ENCODE results near the gene PYDC2.

Gene PYDC2

DNA sequence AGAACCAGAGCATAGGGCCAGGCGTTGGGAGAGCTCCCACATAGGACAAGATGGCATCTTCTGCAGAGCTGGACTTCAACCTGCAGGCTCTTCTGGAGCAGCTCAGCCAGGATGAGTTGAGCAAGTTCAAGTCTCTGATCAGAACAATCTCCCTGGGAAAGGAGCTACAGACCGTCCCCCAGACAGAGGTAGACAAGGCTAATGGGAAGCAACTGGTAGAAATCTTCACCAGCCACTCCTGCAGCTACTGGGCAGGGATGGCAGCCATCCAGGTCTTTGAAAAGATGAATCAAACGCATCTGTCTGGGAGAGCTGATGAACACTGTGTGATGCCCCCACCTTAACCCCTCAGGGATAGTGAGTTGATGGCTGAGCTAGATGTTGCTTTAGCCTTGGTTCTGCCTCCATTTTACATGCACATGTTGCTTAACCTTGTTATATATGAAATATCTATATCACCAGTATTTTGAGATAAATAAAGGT, at the start of gene PYDC2:
TSS of gene PYDC2 (plus strand) at position 51 of the 483 bp plus-strand sequence. CDS start at position 51, 0 bp downstream.
- DNase-seq (ENCODE audit: low spot score): no peak

DNA sequence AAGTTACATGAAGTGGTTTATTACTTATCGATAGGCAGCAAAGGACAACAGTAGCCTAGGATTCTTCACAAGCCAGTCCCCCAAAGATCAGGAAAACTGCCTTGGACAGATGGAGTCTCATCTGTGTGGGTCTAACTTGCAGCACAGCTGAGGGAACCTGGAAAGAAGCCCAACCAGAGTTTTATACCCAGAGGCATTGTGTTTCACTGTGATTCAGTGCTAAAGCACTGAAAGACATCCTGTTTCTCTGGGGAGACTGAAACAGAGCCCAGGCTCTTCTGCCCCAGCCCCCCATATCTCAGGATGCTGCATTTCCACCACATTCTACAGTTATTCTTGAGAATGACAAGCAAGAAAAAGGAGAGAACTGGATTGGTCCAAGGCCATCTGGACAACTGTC, 48.2 kb upstream of the PYDC2 start:
- no peak for DNase-seq (ENCODE audit: low spot score)

DNA sequence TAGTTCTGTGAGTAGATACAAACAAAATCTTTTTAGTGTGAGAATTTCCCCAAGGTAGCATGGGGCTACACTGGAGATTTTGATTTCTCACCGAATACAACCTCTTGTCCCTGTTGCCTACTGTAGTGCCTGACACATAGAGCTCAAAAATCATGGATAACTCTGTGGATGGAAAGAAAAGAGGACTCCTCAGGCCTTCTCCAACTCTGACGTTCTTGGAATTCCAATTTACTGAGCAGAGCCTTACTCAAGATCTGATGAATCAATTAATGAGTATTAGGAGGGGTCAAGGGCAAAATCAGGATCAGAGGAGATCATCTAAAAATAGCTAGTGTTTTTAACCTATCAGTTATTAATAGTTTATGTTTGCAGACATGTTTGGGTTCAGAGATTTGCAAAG, 46.7 kb upstream of the PYDC2 start:
- no peak for DNase-seq (ENCODE audit: low spot score)

DNA sequence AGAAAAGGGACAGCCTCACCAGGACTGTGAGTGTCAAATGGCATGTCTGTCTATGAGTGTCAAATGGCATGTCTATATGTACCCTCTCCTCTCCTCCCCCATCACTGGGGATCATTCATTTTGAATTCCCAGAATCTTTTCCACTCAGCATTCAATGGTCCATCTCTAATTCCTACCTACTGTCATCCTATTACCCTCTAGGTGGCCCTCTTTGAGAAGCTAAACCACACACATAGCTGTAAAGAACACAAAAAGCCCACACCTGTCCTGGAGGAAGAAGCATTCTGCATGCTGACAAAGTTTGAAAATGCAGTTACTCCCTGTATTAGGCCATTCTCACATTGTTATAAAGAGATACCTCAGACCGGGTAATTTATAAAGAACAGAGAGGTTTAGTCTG, 46.2 kb upstream of the PYDC2 start:
- DNase-seq (ENCODE audit: low spot score): no peak

DNA sequence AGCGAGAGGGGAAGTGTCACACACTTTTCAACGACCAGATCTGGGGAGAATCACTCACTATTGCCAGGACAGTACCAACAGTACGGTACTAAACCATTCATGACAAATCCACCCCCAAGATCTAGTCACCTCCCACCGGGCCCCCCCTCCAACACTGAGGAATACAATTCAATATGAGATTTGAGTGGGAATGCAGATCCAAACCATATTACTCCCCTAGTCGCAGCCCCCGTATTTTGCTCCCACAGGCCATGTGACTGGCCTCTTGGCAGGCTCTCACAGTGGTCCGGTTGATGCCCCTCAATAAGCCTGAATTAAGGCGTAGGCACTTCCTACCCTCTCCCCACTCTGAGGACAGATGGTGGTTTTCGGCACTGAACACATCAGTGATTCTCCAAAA, 45.4 kb upstream of the PYDC2 start:
- DNase-seq (ENCODE audit: low spot score): no peak

DNA sequence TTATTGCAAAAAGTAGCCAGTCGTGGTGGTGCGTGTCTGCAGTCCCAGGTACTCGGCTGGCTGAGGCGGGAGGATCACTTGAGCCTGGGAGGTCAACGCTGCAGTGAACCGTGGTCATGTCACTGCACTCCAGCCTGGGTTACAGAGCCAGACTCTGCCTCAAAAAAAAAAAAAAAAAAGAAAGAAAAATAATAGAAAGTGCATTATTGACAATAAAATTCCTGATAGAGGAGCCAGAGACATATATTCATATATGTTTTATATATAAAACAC, 43.6 kb upstream of the PYDC2 start:
- DNase-seq (ENCODE audit: low spot score): no peak

DNA sequence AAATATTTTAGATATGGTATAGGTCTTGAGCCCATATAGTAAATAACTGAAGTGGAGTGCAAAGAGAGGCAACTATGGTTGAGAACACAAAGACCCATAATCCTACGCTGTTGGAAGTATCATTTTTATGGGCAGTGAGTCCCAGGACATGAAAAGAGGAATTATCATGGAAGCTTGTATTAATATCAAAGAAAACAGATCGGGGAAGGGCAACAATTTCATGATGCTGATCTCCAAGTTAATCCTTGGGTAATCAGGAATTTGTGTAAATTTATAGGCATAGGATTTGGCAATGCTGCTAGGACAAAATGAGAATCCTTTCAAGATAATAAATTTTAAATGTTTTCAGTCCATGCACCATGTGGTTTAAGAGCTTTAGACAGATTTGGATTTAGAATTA, 40.2 kb upstream of the PYDC2 start:
- no peak for DNase-seq (ENCODE audit: low spot score)

DNA sequence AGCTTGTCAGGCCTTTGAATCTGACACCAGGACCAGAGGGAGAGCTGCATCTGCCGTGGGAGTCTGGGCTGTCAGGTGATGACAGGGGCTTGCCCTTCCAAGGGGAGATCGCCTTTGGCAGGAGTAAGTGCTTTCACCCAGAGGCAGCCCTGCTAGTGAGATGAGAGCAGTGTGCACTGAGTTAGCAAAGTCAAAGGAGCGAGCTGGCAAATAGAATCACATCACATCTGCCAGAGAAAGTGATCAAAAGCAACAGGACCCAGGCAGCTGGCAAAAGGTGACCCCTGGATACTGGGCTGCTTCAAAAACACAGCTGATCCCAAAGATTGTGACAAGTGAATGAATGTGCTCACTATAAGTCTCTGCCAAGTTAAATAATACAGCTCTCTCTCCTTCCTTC, 36.1 kb upstream of the PYDC2 start:
- no peak for DNase-seq (ENCODE audit: low spot score)

DNA sequence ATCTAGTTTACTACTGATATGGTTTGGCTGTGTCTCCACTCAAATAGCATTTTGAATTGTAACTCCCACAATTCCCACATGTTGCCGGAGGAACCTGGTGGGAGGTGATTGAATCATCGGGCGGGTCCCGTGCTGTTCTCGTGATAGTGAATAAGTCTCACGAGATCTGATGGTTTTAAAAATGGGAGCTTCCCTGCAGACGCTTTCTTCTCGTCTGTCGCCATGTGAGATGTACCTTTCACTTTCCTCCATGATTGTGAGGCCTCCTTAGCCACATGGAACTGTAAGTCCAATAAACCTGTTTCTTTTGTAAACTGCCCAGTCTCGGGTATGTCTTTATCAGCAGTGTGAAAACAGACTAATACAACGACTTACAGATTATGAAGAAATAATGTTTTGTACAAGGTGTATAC, 35.6 kb upstream of the PYDC2 start:
- DNase-seq (ENCODE audit: low spot score): no peak

DNA sequence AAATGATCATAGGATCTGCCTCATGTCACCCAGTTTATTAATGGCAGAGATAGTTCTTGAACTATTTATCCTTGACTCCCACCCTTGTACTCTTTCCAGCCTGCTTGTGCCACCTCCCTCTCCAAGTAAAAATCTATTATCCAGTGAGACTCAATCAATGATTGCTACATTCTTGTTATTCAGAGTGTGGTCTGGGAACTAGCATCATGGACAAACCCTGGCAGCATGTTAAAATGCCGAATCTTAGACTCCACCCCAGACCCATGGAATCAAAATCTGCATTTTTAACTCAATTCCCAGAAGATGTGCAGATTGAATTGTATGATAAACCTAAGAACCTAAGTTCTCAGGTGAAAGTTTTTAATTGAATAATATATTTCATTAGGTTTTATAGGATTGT, 34.7 kb upstream of the PYDC2 start:
- no peak for DNase-seq (ENCODE audit: low spot score)

DNA sequence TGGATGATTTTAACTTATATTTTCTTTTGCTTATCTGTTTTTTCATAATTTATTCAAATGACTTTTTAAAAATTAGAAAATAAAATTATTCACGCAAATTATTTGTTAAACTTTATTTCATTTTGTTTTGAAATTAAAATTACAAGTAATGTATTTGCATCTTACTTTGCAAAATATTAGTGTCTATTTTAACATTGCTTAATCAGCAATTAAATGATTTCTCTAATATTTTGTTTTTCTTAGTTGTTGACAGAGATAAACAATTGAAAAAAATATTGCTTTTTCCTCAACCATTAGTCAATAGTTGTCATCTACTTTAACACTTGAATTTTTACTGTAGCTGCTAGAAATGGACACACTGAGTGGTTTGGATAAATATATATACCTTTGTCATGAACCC, 32.8 kb upstream of the PYDC2 start:
- no peak for DNase-seq (ENCODE audit: low spot score)

DNA sequence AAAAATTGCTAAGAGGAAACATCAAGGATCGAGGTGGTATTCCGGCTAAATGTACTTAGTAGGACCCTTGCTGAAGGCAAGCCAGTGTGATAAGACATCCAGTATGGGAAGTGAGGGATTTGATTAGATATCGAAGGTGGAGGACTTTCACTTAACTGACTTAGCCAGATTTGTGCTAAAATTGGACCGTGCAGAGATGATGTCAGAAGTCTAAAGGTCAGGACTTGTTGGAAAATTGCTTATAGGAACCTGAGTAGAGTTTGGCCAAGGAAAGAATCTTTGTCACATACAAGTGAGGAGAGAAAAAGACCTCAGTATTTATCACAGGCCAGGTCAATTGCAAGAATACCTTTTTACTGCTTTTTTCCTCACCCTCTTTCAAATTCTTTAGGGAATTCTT, 30.9 kb upstream of the PYDC2 start:
- no peak for DNase-seq (ENCODE audit: low spot score)

DNA sequence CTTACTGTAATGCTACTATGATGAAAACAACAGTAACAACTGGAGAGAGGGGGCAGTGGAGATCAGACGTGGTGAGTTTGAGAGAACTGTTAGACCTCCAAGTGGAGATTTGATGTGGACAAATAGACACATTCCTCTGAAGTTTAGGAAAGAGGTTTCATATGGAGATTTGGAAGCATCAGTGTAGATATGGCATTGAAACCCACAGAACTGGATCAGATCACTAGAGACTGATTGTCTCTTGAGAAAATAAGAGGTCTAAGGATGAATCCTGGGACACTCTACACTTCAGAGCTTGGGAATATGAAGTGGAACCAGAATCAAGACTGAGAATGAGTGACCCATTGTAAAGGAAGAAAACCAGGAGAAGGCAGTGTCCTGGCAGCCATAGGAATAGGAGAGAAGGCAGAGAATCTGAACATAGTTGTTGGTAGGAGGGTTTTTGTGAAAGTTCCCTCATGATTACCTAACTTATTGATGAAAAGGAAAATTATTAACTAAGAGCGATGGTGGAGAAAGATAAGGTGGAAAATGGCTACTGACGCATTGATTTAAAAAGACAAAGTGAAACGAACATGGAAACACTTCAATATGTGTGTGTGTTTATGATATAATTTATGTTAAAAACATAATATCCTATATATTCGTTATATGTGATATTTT, 29.7 kb upstream of the PYDC2 start:
- DNase-seq (ENCODE audit: low spot score): no peak

DNA sequence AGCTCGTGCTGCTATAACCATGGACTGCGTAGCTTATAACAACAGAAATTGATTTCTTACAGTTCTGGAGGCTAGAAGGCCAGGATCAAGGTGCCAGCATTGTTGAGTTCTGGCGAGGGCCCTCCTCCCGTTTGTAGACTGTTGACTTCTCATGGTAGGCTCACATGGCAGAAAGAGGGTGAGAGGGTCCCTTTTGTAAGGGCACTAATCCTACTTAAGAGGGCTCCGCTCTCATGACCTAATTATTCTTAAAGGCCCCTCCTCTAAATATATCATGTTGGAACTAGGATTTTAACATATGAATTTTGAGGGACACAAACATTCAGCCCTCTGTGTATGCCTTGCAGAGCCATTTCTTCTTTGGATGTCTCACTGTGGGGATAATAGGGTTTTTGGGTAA, 28.8 kb upstream of the PYDC2 start:
- DNase-seq (ENCODE audit: low spot score): no peak

DNA sequence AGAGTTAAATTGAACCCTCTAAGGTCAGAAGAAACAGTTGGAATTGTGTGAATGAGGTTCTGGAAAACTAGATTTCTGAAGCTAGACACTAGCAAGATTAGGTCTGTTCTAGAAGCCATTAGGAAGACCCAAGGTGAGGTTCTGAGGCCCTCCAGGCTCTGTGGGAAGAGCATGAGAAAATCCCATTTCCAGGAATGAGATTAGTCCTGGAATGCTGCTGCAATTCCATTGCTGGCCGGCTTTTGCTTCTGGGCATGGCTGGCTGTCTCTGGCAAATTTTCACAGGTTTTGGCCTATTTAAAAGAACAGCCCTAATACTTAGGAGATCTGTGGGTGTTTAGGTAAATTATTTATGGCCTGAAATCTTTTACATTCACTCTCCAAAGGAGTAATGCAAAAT, 26.9 kb upstream of the PYDC2 start:
- DNase-seq (ENCODE audit: low spot score): no peak

DNA sequence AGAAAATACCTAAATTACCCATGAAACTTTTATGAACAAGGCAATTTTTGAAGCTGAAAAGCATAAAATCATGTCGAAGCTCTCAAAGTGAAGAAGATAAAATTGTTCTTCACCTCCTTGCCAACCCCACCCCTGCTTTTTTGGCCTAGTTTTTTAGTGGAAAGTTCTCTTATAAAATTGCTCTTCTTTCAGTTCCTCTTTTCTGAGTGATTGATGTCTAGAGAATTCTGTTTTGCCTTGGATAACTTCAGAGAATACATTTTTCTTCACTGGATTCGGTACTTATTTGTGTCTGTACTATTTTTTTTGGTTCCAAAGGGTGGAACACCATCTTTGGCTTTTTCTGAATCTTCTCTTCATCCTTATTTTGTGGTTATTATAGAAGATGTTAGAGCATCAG, 25.0 kb upstream of the PYDC2 start:
- no peak for DNase-seq (ENCODE audit: low spot score)

DNA sequence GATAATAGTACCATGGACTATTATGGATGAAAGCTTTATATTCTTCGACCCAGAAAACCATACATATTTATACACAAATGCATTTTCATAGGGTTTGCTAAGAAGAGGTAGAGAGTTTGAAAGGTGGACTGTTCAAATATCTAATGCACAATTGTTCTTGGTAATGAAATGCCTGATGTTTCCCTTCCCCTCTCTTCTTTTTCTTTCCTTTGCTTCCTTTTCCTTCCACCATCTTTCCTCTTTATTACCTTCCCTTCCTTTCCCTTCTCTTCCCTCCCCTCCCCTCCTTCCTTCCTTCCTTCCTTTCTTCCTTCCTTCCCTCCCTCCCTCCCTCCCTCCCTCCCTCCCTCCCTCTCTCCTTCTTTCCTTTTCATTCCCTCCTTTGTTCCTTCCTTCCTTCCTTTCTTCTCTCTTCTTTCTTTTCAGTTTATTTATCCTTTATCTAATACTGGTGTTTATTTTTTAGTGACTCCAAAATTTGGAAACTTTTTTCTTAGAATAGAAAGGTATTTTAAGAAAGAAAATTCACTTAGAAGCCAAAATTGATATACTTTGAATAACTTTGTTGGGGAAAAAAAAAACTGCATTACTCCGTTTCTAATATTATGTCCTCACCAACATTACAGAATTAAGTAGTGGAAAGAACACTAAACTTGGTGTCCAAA, 22.7 kb upstream of the PYDC2 start:
- no peak for DNase-seq (ENCODE audit: low spot score)

DNA sequence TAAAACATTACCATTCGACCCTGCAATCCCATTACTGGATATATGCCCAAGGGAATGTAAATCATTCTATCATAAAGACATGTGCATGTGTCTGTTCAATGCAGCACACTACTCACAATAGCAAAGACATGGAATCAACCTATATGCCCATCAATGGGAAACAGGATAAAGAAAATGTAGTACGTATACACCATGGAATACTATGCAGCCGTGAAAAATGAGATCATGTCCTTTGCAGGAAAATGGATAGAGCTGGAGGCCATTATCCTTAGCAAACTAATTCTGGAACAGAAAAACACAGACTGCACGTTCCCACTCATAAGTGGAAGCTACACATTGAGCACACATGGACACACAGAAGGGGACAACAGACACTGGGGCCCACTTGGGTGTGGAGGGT, 20.4 kb upstream of the PYDC2 start:
- no peak for DNase-seq (ENCODE audit: low spot score)

DNA sequence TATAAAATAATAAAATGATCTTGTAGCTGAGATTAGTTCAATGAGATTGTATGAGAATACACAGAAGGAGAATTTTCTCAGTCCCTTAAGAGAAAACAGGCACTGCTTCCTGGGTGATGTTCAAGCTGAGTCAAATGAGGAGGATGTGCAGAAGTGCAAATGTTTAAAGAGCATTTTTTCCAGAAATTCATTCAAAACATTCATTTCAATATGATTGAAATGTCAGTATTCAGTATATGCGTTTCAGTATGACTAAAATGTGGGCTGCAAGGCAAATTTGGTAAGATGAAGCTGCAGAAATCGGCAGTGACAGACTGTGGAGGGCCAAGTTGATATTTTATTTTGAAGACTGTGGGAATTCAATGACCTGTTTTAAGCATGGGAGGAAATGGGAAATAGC, 19.3 kb upstream of the PYDC2 start:
- DNase-seq (ENCODE audit: low spot score): no peak

DNA sequence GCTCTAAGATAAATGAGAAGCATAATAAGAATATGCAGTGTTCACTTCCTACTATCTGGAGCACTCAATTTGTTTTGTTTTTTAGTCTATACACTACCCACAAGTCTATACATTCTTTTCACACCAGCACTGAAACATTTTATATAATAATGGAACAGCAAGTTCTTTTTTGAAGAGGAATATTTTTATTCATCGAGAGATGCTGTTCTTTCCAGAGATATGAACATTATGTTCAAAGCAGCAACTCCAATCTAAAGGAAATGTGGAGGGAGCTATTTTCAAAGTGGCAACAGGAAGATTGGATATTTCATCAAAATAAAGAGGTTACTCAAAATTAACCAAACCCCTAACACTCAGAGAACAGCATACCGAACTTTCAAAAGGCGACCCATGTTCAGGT, 16.4 kb upstream of the PYDC2 start:
- DNase-seq (ENCODE audit: low spot score): no peak

DNA sequence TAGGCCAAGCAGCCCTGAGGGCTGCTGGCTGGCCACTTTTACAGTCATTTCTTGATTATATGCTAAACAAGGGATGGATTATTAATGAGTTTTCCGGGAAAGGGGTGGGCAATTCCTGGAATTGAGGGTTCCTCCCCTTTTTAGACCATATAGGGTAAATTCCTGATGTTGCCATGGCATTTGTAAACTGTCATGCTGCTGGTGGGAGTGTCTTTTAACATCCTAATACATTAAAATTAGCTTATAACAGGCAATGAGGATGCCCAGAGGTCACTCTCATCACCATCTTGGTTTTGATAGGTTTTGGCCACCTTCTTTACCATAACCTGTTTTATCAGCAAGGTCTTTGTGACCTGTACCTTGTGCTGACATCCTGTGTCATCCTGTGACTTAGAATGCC, 11.7 kb upstream of the PYDC2 start:
- no peak for DNase-seq (ENCODE audit: low spot score)

DNA sequence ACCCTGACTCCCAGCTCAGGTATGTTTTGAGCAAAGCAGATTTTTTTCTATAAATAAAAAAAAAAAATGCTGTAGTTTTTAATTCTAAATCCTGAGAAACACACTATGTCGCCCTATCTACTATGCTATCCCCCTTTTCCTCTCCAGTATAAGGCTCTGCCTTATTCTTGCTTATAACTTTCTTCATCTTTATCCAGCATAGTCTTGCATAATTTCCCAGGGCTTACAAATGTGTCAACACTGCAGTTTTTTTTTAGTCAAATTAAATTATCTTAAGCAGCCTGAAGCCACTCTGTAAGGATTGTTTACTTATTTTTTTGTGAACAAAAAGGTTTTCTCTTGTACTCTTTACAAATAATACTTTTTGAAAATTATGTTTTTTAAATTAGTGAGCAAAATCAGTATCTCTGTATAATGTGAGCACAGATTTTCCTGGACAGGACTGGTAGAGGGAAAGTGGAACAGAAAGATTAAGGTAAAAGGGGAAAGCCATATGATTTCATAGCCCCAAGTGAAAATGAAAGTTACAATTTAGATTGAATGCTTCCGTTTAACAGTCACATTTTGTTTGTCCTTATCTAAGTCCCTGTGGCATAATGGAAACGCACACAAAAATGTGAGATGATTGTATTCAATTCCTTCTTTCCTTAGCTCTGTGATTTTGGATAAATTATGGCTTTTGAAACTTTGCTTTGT, 5.6 kb upstream of the PYDC2 start:
- DNase-seq (ENCODE audit: low spot score): no peak

DNA sequence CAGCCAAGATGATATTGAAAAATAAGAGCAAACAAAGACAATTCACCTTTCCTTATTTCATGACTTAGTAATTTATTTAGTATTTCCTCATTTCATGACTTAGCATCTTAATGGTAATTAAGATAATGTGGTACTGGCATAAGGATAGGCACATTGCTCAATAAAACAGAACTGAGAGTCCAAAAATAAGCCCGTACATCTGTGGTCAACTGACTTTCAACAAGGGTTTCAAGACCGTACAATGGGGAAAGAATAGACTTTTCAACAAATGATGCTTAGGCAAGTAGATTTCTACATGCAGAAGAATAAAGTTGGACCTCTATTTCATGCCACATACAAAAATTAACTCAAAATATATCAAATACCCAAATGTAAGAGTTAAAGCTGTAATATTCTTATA, 603 bp upstream of the PYDC2 start:
- DNase-seq (ENCODE audit: low spot score): no peak

DNA sequence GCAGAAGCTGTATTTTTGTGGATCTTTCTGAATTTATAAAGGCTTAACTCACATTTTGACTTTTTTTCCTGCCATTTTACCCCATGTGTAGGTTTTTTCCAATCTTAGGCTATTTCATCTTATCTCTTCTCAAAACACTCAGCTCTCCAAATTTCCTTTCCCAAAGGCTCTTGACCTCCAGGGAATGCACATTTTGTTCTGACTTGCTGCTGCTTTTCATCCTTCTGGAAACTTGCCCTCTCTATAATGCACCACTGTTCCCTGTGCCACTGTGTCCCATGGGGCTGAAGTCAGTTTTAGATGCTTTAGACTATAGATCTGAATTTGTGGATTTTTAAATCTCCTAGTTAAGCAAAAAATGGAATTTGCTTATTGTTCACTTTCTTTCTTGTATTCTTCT, 9.1 kb downstream of the PYDC2 start:
- no peak for DNase-seq (ENCODE audit: low spot score)

Data from pons (tissue), 1 donor.